Esophagus squamous epithelium (tissue), 4 donors: ENCODE measurements around the gene SEPTIN5.

Experiments
- CTCF ChIP-seq, 6 experiments: fragments of 450-650 bp in 4 of 6; fragments of 200-600 bp in 2 of 6; sonication (generic) in 2 of 6; IDR thresholded peaks; one replicate each; pipeline ENCODE4 v1.5.1; 2016 to 2019; ENCODE audit warnings: antibody characterized with exemption in 6 of 6, mild to moderate bottlenecking in 4 of 6, moderate library complexity in 4 of 6
- POLR2A ChIP-seq, 4 donors: fragments of 450-650 bp; IDR thresholded peaks; one replicate each; pipeline ENCODE4 v1.6.1; 2017; ENCODE audit warnings: antibody characterized with exemption in 4 of 4, mild to moderate bottlenecking in 4 of 4, moderate library complexity in 3 of 4

GRCh38 chr22:19680287-19680881, 33.9 kb upstream of the SEPTIN5 start:
- TF ChIP-seq CTCF (IDR thresholded peaks at IDR 0.05) (no peak), POLR2A (IDR thresholded peaks at IDR 0.05) (no peak)
